Neural cell (in vitro differentiated cells): Measurements from ENCODE around the gene ACTN1.

Experiments
- CTCF ChIP-seq: fragments of 450-650 bp; IDR thresholded peaks from 2 replicates; pipeline ENCODE4 v1.5.1; 2014; ENCODE audit warnings: antibody characterized with exemption, mild to moderate bottlenecking, moderate library complexity; ENCODE audit not compliant: poor library complexity, severe bottlenecking
- EP300 ChIP-seq: fragments of 450-650 bp; conservative IDR thresholded peaks from 2 replicates; pipeline ENCODE4 v1.6.1; 2014; ENCODE audit warnings: antibody characterized with exemption, mild to moderate bottlenecking, moderate library complexity; ENCODE audit not compliant: poor library complexity, severe bottlenecking
- EZH2 ChIP-seq: fragments of 200-600, 300-800 bp; shearing (Covaris generic), sonication (generic); IDR thresholded peaks from 2 replicates; pipeline ENCODE4 v1.6.1; 2014; ENCODE audit warnings: antibody characterized with exemption, low read length, borderline replicate concordance, mild to moderate bottlenecking; ENCODE audit not compliant: insufficient read depth, poor library complexity, severe bottlenecking
- MXI1 ChIP-seq: fragments of 450-650 bp; conservative IDR thresholded peaks from 2 replicates; pipeline ENCODE4 v1.6.1; 2014; ENCODE audit warnings: antibody characterized with exemption, mild to moderate bottlenecking; ENCODE audit not compliant: poor library complexity, severe bottlenecking
- POLR2AphosphoS5 ChIP-seq: IDR thresholded peaks from 2 replicates; pipeline ENCODE4 v1.6.1; 2012
- RAD21 ChIP-seq: fragments of 450-650 bp; conservative IDR thresholded peaks from 2 replicates; pipeline ENCODE4 v1.6.1; 2014; ENCODE audit warnings: antibody characterized with exemption, mild to moderate bottlenecking, moderate library complexity
- REST ChIP-seq: IDR thresholded peaks from 2 replicates; pipeline ENCODE4 v1.6.1; 2012; ENCODE audit warnings: borderline replicate concordance
- TAF1 ChIP-seq: IDR thresholded peaks from 2 replicates; pipeline ENCODE4 v1.6.1; 2012; ENCODE audit warnings: low read depth

- TF ChIP-seq EP300 (no peak), CTCF (no peak), EZH2 (no peak), REST (no peak), POLR2AphosphoS5 (no peak), RAD21 (no peak), MXI1 (no peak), TAF1 (no peak)
Measured at GRCh38 chr14:68849416-68849815, 129.7 kb downstream of the ACTN1 start.
